Smooth muscle cell (in vitro differentiated cells): ENCODE data around the gene PUS7. TPM values are rescaled to one million over a fixed set of nuclear protein-coding genes. Genes with fewer than 3 reads are reported as not detected.
"Not testable (repeated sequence)": the region's sequence is repeated elsewhere in the genome, so short reads cannot be mapped to it uniquely, and the experiment has no call there.

ENCODE experiments used
- DNase-seq: peaks from one replicate; lab custom pipeline; 2025; ENCODE audit not compliant: unreplicated experiment; lab: John Stamatoyannopoulos, UW
- H2AFZ ChIP-seq: fragments of 200-600 bp; sonication (generic); 2 replicates; pipeline ENCODE4 v1.6.0; 2016; ENCODE audit warnings: antibody characterized with exemption, low read depth, mild to moderate bottlenecking
- H3F3A ChIP-seq: fragments of 200-600 bp; sonication (generic); 2 replicates; pipeline ENCODE4 v1.6.0; 2017; ENCODE audit warnings: antibody characterized with exemption, low read depth
- H3K27ac ChIP-seq: fragments of 200-600 bp; sonication (generic); 2 replicates; pipeline ENCODE4 v1.5.1; 2016; ENCODE audit warnings: low read depth, mild to moderate bottlenecking
- H3K27me3 ChIP-seq: fragments of 200-600 bp; sonication (generic); 2 replicates; pipeline ENCODE4 v1.6.1; 2016; ENCODE audit warnings: low read depth, mild to moderate bottlenecking
- H3K36me3 ChIP-seq: fragments of 200-600 bp; sonication (generic); 2 replicates; pipeline ENCODE4 v1.5.1; 2016; ENCODE audit warnings: low read depth
- H3K4me1 ChIP-seq: fragments of 200-600 bp; sonication (generic); 2 replicates; pipeline ENCODE4 v1.5.1; 2016; ENCODE audit warnings: low read depth
- H3K4me2 ChIP-seq: fragments of 200-600 bp; sonication (generic); 2 replicates; pipeline ENCODE4 v1.6.0; 2016; ENCODE audit warnings: mild to moderate bottlenecking
- H3K4me3 ChIP-seq: fragments of 200-600 bp; sonication (generic); 2 replicates; pipeline ENCODE4 v1.5.1; 2016; ENCODE audit warnings: mild to moderate bottlenecking
- H3K79me2 ChIP-seq: fragments of 200-600 bp; sonication (generic); 2 replicates; pipeline ENCODE4 v1.6.0; 2016; ENCODE audit warnings: low read depth, mild to moderate bottlenecking
- H3K9ac ChIP-seq: fragments of 200-600 bp; sonication (generic); 2 replicates; pipeline ENCODE4 v1.6.0; 2016; ENCODE audit warnings: low read depth
- H3K9me3 ChIP-seq: fragments of 200-600 bp; sonication (generic); replicated peaks from 2 replicates; pipeline ENCODE4 v1.5.1; 2016; ENCODE audit warnings: low read depth
- H4K20me1 ChIP-seq: fragments of 200-600 bp; sonication (generic); 2 replicates; pipeline ENCODE4 v1.6.0; 2016; ENCODE audit warnings: low read depth
- CTCF ChIP-seq: fragments of 200-600 bp; sonication (generic); IDR thresholded peaks from 2 replicates; pipeline ENCODE4 v1.5.1; 2017; ENCODE audit warnings: borderline replicate concordance, mild to moderate bottlenecking, antibody characterized with exemption; ENCODE audit not compliant: insufficient read depth, poor library complexity, severe bottlenecking
- WGBS: methylation state at CpG from one replicate; pipeline ENCODE4 v1.1.7; 2016; ENCODE audit warnings: low lambda C conversion rate; 5-methylcytosine and 5-hydroxymethylcytosine counted together
- polyA plus RNA-seq: library from polyadenylated mRNA; unstranded; fragments of >200 nt; fragmentation: Nextera tagmentation; extraction: Ambion mirVana; gene quantifications from 2 replicates; pipeline ENCODE4 v1.2.1, GENCODE V29; 2016
- total RNA-seq: library from RNA; depleted of rRNA; stranded (reverse); fragments of >200 nt; gene quantifications from 2 replicates; pipeline ENCODE4 v1.2.3, GENCODE V29; 2014

Gene PUS7
- total and polyA plus RNA-seq, 2 experiments from 2014 or later = 6.9 to 8.0 TPM

GRCh38 chr7:105426606-105427146, 95.4 kb downstream of the PUS7 start:
- H3K27me3 ChIP-seq = no peaks in the 10 kb centered on the region
- H4K20me1 ChIP-seq = no peaks in the 10 kb centered on the region
- DNase-seq = no peak
- no peaks in the 10 kb centered on the region for H3K9me3 ChIP-seq
- no peak overlapping the region for H3K9ac ChIP-seq
- H3K79me2 ChIP-seq = no peaks in the 10 kb centered on the region
- H3K36me3 ChIP-seq = no peaks in the 10 kb centered on the region
- TF ChIP-seq CTCF = no peak
- no peak overlapping the region for H3K27ac ChIP-seq
- no peak overlapping the region for H3K4me2 ChIP-seq
- H2AFZ ChIP-seq = no peak overlapping the region
- no peaks in the 10 kb centered on the region for H3K4me1 ChIP-seq
- H3K4me3 ChIP-seq = no peak overlapping the region
- WGBS = 86% methylated on average over 2 of the region's 2 CpGs
- no peaks in the 10 kb centered on the region for H3F3A ChIP-seq

- no peak overlapping the region for H3K9ac ChIP-seq
- no peaks in the 10 kb centered on the region for H4K20me1 ChIP-seq
- H3F3A ChIP-seq = no peaks in the 10 kb centered on the region
- H3K4me2 ChIP-seq = no peak overlapping the region
- no peak overlapping the region for H3K4me3 ChIP-seq
- no peak for DNase-seq
- no peak overlapping the region for H3K27ac ChIP-seq
- TF ChIP-seq CTCF = no peak
- H2AFZ ChIP-seq = no peak overlapping the region
- H3K27me3 ChIP-seq = no peaks in the 10 kb centered on the region
- H3K36me3 ChIP-seq = no peaks in the 10 kb centered on the region
- 100% methylated on average over 2 of the region's 2 CpGs for WGBS
- no peaks in the 10 kb centered on the region for H3K4me1 ChIP-seq
- H3K79me2 ChIP-seq = no peaks in the 10 kb centered on the region
- H3K9me3 ChIP-seq = no peaks in the 10 kb centered on the region
These were observed 98.1 kb downstream of the PUS7 start for GRCh38 chr7:105423987-105424386.

- no peak overlapping the region for H3K4me2 ChIP-seq
- no peak overlapping the region for H2AFZ ChIP-seq
- no peak overlapping the region for H3K27ac ChIP-seq
- H3K79me2 ChIP-seq = no peaks in the 10 kb centered on the region
- no peak overlapping the region for H3K9ac ChIP-seq
- no peak for TF ChIP-seq CTCF
- DNase-seq = no peak
- no peaks in the 10 kb centered on the region for H3K36me3 ChIP-seq
- H3K9me3 ChIP-seq = no peaks in the 10 kb centered on the region
- 87% methylated on average over 8 of the region's 8 CpGs for WGBS
- H3K4me3 ChIP-seq = no peak overlapping the region
- H4K20me1 ChIP-seq = no peaks in the 10 kb centered on the region
- H3K4me1 ChIP-seq = no peaks in the 10 kb centered on the region
- H3F3A ChIP-seq = no peaks in the 10 kb centered on the region
- no peaks in the 10 kb centered on the region for H3K27me3 ChIP-seq
These were observed 108.1 kb downstream of the PUS7 start for GRCh38 chr7:105413887-105414437.

GRCh38 chr7:105410774-105411173, 111.3 kb downstream of the PUS7 start:
- not testable (repeated sequence) for H3K4me3 ChIP-seq, H3K4me2 ChIP-seq, H2AFZ ChIP-seq, DNase-seq, H3K27ac ChIP-seq, H3F3A ChIP-seq, H4K20me1 ChIP-seq, H3K4me1 ChIP-seq, H3K27me3 ChIP-seq, H3K9ac ChIP-seq, H3K79me2 ChIP-seq, H3K36me3 ChIP-seq, H3K9me3 ChIP-seq
- 100% methylated on average over 5 of the region's 36 CpGs for WGBS

- H3K9ac ChIP-seq, H3K9me3 ChIP-seq, H3F3A ChIP-seq, H3K27ac ChIP-seq, DNase-seq, H4K20me1 ChIP-seq, H3K27me3 ChIP-seq, H3K36me3 ChIP-seq, H3K4me1 ChIP-seq, H2AFZ ChIP-seq, H3K79me2 ChIP-seq, H3K4me2 ChIP-seq, H3K4me3 ChIP-seq: not testable (repeated sequence)
- WGBS = 90% methylated on average over 3 of the region's 3 CpGs
These were observed 112.3 kb downstream of the PUS7 start for GRCh38 chr7:105409775-105410174.
